PC-9 (cell line): ENCODE data around the gene GGN. TPM values are rescaled to one million over a fixed set of nuclear protein-coding genes. Genes with fewer than 3 reads are reported as not detected.
"Not testable (repeated sequence)": the region's sequence is repeated elsewhere in the genome, so short reads cannot be mapped to it uniquely, and the experiment has no call there.

ENCODE experiments used
- BruUV-seq: library from RNA; stranded (reverse); fragments of 400-500 nt; replicated peaks from 2 replicates; lab custom pipeline; 2021; lab: Mats Ljungman, UMichigan
- CTCF ChIA-PET: fragments of 300-600 bp; sonication (Branson Sonifier 250); formaldehyde crosslinking; loops from one replicate; lab custom pipeline; 2022; ENCODE audit warnings: antibody characterized with exemption; lab: Charles Lee
- POLR2A ChIA-PET: fragments of 300-600 bp; sonication (Branson Sonifier 250); formaldehyde crosslinking; loops from one replicate; lab custom pipeline; 2022; ENCODE audit warnings: antibody characterized with exemption; ENCODE audit not compliant: unreplicated experiment; lab: Charles Lee
- DNase-seq, 2 experiments: peaks; one replicate each; pipeline versions ENCODE4 v3.0.0 to v3.0.0-alpha.2; 2015 to 2022; ENCODE audit warnings: mixed read lengths in 1 of 2
- H2AFZ ChIP-seq: fragments of 200-600 bp; sonication (generic); 2 replicates; pipeline ENCODE4 v1.8.1; 2017; ENCODE audit warnings: antibody characterized with exemption
- H3F3A ChIP-seq: fragments of 200-600 bp; sonication (generic); 2 replicates; pipeline ENCODE4 v1.8.1; 2017; ENCODE audit warnings: antibody characterized with exemption, mild to moderate bottlenecking, low read depth; ENCODE audit not compliant: insufficient read depth
- H3K27ac ChIP-seq: fragments of 200-600 bp; sonication (generic); 2 replicates; pipeline ENCODE4 v1.6.1; 2016; ENCODE audit warnings: mixed run types
- H3K27me3 ChIP-seq: fragments of 200-600 bp; sonication (generic); 2 replicates; pipeline ENCODE4 v1.6.1; 2016; ENCODE audit warnings: low read depth, mixed run types; ENCODE audit not compliant: insufficient read depth
- H3K36me3 ChIP-seq: fragments of 200-600 bp; sonication (generic); 2 replicates; pipeline ENCODE4 v1.6.1; 2016; ENCODE audit warnings: low read depth, mixed run types
- H3K4me1 ChIP-seq: fragments of 200-600 bp; sonication (generic); replicated peaks from 2 replicates; pipeline ENCODE4 v1.6.1; 2016; ENCODE audit warnings: mixed run types; ENCODE audit not compliant: insufficient read depth
- H3K4me2 ChIP-seq: fragments of 200-600 bp; sonication (generic); 2 replicates; pipeline ENCODE4 v1.6.1; 2017; ENCODE audit warnings: mixed run types
- H3K4me3 ChIP-seq: fragments of 200-600 bp; sonication (generic); 2 replicates; pipeline ENCODE4 v1.6.1; 2016; ENCODE audit warnings: mixed run types
- H3K79me2 ChIP-seq: fragments of 200-600 bp; sonication (generic); 2 replicates; pipeline ENCODE4 v1.6.1; 2017; ENCODE audit warnings: low read depth, mixed run types
- H3K9me2 ChIP-seq: fragments of 200-600 bp; sonication (generic); 2 replicates; pipeline ENCODE4 v1.8.1; 2017; ENCODE audit warnings: mild to moderate bottlenecking; ENCODE audit not compliant: insufficient read depth
- H3K9me3 ChIP-seq: fragments of 200-600 bp; sonication (generic); 2 replicates; pipeline ENCODE4 v1.8.1; 2016; ENCODE audit warnings: low read depth; ENCODE audit not compliant: insufficient read depth
- H4K20me1 ChIP-seq: fragments of 200-600 bp; sonication (generic); 2 replicates; pipeline ENCODE4 v1.8.1; 2017; ENCODE audit not compliant: insufficient read depth
- EZH2 ChIP-seq: fragments of 200-600 bp; sonication (generic); IDR thresholded peaks from 2 replicates; pipeline ENCODE4 v1.8.0; 2017; ENCODE audit warnings: antibody characterized with exemption, low read depth
- intact Hi-C: fragments of 100-400 bp; cut with micrococcal nuclease; formaldehyde crosslinking; loops from one replicate; pipeline ENCODE4 v1.10.0; 2022; ENCODE audit not compliant: unreplicated experiment
- total RNA-seq: library from RNA; stranded (reverse); gene quantifications from 2 replicates; pipeline ENCODE4 v1.2.3, GENCODE V29; 2021
- TF ChIP-seq, protein P1 (sequence below): fragments of 200-600 bp; sonication (generic); conservative IDR thresholded peaks from 2 replicates; pipeline ENCODE4 v1.6.1; 2017; ENCODE audit warnings: mixed run types, antibody characterized with exemption, mild to moderate bottlenecking, moderate library complexity

Gene GGN
- total RNA-seq, 1 experiment from 2014 or later = 1.0 TPM

DNA sequence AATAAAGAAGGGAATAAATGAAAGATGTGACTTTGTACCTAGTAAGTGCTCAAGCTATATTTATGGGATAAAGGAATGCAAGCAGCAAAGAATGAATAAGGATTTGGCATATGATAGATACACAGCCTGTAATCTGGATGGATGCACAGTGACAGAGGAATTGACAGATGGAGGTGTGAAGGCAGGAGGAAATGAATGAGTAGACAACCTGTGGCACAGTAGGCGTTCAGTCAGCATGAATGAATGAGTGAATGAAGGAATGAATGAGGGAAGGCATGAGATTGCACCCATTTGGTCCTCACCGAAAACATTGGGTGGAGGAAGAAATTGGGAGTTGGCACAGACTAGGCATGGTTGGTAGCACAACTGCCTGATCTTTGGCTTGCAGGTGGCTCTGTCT, 18.2 kb downstream of the GGN start:
- peaks cover 5% of the 10 kb centered on the region for H3F3A ChIP-seq
- DNase-seq = no peak
- H3K27ac ChIP-seq = no peak overlapping the region
- no peak overlapping the region for H3K4me2 ChIP-seq
- ChIA-PET CTCF (no interaction called here), POLR2A (no interaction called here)
- H3K27me3 ChIP-seq = 0 out of 2 replicates have a peak, but pooled peaks cover 4% of the 10 kb centered on the region
- H3K9me3 ChIP-seq = no peaks in the 10 kb centered on the region
- no peak overlapping the region for H2AFZ ChIP-seq
- no peak overlapping the region for H3K4me3 ChIP-seq
- no TSS peak for BruUV-seq
- no peaks in the 10 kb centered on the region for H4K20me1 ChIP-seq
- H3K9me2 ChIP-seq = no peaks in the 10 kb centered on the region
- no peaks in the 10 kb centered on the region for H3K79me2 ChIP-seq
- intact Hi-C loops = no loop called here
- no peaks in the 10 kb centered on the region for H3K36me3 ChIP-seq
- peaks cover 7% of the 10 kb centered on the region; the same call in 1 of the 2 replicates for H3K4me1 ChIP-seq
- no peak for TF ChIP-seq EZH2
- TF ChIP-seq, protein P1, sequence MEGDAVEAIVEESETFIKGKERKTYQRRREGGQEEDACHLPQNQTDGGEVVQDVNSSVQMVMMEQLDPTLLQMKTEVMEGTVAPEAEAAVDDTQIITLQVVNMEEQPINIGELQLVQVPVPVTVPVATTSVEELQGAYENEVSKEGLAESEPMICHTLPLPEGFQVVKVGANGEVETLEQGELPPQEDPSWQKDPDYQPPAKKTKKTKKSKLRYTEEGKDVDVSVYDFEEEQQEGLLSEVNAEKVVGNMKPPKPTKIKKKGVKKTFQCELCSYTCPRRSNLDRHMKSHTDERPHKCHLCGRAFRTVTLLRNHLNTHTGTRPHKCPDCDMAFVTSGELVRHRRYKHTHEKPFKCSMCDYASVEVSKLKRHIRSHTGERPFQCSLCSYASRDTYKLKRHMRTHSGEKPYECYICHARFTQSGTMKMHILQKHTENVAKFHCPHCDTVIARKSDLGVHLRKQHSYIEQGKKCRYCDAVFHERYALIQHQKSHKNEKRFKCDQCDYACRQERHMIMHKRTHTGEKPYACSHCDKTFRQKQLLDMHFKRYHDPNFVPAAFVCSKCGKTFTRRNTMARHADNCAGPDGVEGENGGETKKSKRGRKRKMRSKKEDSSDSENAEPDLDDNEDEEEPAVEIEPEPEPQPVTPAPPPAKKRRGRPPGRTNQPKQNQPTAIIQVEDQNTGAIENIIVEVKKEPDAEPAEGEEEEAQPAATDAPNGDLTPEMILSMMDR = no peak

DNA sequence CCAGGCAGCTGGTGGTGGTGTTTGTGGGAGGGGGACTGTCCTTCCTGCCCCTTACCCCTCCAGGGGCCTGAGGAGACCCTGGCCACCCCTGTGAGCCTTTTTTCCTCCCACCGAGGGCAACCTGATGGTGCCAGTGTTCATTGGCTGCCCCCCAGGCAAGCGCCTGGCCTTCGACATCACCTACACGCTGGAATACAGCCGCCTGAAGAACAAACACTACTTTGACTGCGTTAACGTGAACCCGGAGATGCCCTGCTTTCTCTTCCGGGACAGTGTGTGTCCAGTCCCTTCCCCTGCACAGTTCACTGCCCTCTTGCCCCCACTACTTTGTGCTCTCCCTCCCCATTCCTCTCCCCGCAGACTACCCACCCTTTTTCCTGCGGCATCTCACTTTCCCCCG, 20.8 kb downstream of the GGN start:
- H4K20me1 ChIP-seq = no peaks in the 10 kb centered on the region
- BruUV-seq = no TSS peak
- no peak overlapping the region for H3K4me3 ChIP-seq
- H3K9me2 ChIP-seq = no peaks in the 10 kb centered on the region
- POLR2A ChIA-PET = interaction anchor here (0.6 to 0.7 kb wide), 2 partner anchors 12 to 30 kb away, joined by 5 to 7 read pairs; no protein-coding TSS in a partner anchor
- intact Hi-C loops = no loop called here
- H3K36me3 ChIP-seq = no peaks in the 10 kb centered on the region
- H3K27me3 ChIP-seq = 0 out of 2 replicates have a peak, but pooled peaks cover 5% of the 10 kb centered on the region
- DNase-seq = no peak
- CTCF ChIA-PET = no interaction called here
- H3K27ac ChIP-seq = no peak overlapping the region
- TF ChIP-seq, protein P1 = no peak
- no peak for TF ChIP-seq EZH2
- H2AFZ ChIP-seq = no peak overlapping the region
- H3K4me2 ChIP-seq = no peak overlapping the region
- no peaks in the 10 kb centered on the region for H3K79me2 ChIP-seq
- H3K9me3 ChIP-seq = no peaks in the 10 kb centered on the region
- H3K4me1 ChIP-seq = peaks cover 6% of the 10 kb centered on the region; the same call in 1 of the 2 replicates
- no peaks in the 10 kb centered on the region; the same call in 1 of the 2 replicates for H3F3A ChIP-seq

DNA sequence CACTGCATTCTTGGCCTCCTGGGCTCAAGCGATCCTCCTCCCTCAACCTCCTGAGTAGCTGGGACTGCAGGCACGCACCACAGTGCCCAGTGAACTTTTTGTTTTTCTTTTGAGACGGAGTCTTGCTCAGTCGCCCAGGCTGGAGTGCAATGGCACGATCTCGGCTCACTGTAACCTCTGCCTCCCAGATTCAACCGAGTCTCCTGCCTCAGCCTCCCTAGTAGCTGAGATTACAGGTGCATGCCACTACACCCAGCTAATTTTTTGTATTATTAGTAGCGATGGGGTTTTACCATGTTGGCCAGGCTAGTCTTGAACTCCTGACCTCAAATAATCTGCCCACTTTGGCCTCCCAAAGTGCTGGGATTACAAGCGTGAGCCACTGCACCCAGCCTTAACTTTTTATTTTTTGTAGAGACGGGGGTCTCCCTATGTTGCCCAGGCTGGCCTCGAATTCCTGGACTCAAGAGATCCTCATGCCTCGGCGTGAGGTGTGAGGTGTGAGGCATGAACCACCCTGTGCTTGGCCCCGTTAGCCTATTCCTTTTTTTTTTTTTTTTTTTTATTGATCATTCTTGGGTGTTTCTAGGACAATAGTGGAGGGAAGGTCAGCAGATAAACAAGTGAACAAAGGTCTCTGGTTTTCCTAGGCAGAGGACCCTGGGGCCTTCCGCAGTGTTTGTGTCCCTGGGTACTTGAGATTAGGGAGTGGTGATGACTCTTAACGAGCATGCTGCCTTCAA, 24.7 kb downstream of the GGN start:
- H4K20me1 ChIP-seq, H3K9me2 ChIP-seq, H3K79me2 ChIP-seq, H3K9me3 ChIP-seq, H3K4me1 ChIP-seq, H3K27ac ChIP-seq, H3F3A ChIP-seq, CTCF ChIA-PET, H3K36me3 ChIP-seq, DNase-seq, intact Hi-C loops: not testable (repeated sequence)
- peak overlapping the region; percentile 74 for H3K4me3 ChIP-seq
- peak overlapping the region; percentile 98 for H3K4me2 ChIP-seq
- H3K27me3 ChIP-seq = peaks cover 36% of the 10 kb centered on the region; the same call in 1 of the 2 replicates
- BruUV-seq = TSS peak; percentile 39
- POLR2A ChIA-PET = interaction anchor here (0.6 kb wide), 2 partner anchors 39 to 125 kb away, joined by 3 to 6 read pairs; no protein-coding TSS in a partner anchor
- peak overlapping the region; percentile 94 for H2AFZ ChIP-seq
